CD4-positive, alpha-beta T cell (primary cell): Measurements from ENCODE around the gene PDGFRB. TPM values are rescaled to one million over a fixed set of nuclear protein-coding genes. Genes with fewer than 3 reads are reported as not detected.

Source experiments
- ATAC-seq: fragments of 200-7000 bp; cut with Tn5 transposase; one replicate; pipeline ENCODE4 v1.10.0; 2022; ENCODE audit warnings: mild to moderate bottlenecking; ENCODE audit not compliant: poor library complexity
- CTCF ChIA-PET: fragments of 350-600 bp; sonication (Branson Sonifier 250); formaldehyde crosslinking; loops from one replicate; lab custom pipeline; 2021; ENCODE audit warnings: antibody characterized with exemption, inconsistent platforms; lab: Charles Lee
- POLR2A ChIA-PET: fragments of 350-600 bp; sonication (Branson Sonifier 250); formaldehyde crosslinking; loops from one replicate; lab custom pipeline; 2021; ENCODE audit warnings: antibody characterized with exemption, inconsistent platforms; lab: Charles Lee
- DNase-seq, 14 experiments: peaks; one replicate each; pipeline ENCODE4 v3.0.0-alpha.2; 2013 to 2020; ENCODE audit warnings: mixed read lengths in 2 of 14
- H3K27ac ChIP-seq, 2 donors: one replicate each; pipeline versions ENCODE4 v1.5.1 to v1.7.0; 2013; ENCODE audit warnings: low read length in 2 of 2, low read depth in 1 of 2, mild to moderate bottlenecking in 1 of 2
- H3K27me3 ChIP-seq, 2 experiments: 1 replicate in 1 of 2; 2 replicates in 1 of 2; pipeline versions ENCODE4 v1.6.1 to v1.7.0; 2013; ENCODE audit warnings: low read length in 2 of 2, control low read depth in 1 of 2, mild to moderate bottlenecking in 1 of 2, moderate library complexity in 1 of 2; ENCODE audit not compliant: insufficient read depth in 2 of 2, control insufficient read depth in 1 of 2
- H3K36me3 ChIP-seq: one replicate; pipeline ENCODE4 v1.6.1; 2013; ENCODE audit warnings: low read length, control low read depth; ENCODE audit not compliant: insufficient read depth
- H3K4me1 ChIP-seq: one replicate; pipeline ENCODE4 v1.6.1; 2013; ENCODE audit warnings: low read length, control low read depth; ENCODE audit not compliant: insufficient read depth
- H3K4me3 ChIP-seq: one replicate; pipeline ENCODE4 v1.5.1; 2013; ENCODE audit warnings: mild to moderate bottlenecking, low read length, moderate library complexity
- H3K9me3 ChIP-seq, 2 experiments: 1 replicate in 1 of 2; 2 replicates in 1 of 2; pipeline versions ENCODE4 v1.6.1 to v1.7.0; 2013; ENCODE audit warnings: low read length in 2 of 2, mild to moderate bottlenecking in 2 of 2, control low read depth in 1 of 2, moderate library complexity in 1 of 2; ENCODE audit not compliant: control insufficient read depth in 1 of 2, insufficient read depth in 1 of 2
- H3K27ac Mint-ChIP-seq: one replicate; pipeline ENCODE4 v1.8.0; 2020; ENCODE audit warnings: mixed read lengths
- H3K27me3 Mint-ChIP-seq: one replicate; pipeline ENCODE4 v1.8.0; 2021; ENCODE audit warnings: mixed read lengths
- H3K36me3 Mint-ChIP-seq: one replicate; pipeline ENCODE4 v1.8.0; 2021; ENCODE audit warnings: low read depth, mixed read lengths
- H3K4me1 Mint-ChIP-seq: one replicate; pipeline ENCODE4 v1.8.0; 2021; ENCODE audit warnings: low read depth, mixed read lengths
- H3K4me3 Mint-ChIP-seq: one replicate; pipeline ENCODE4 v1.8.0; 2020; ENCODE audit warnings: mild to moderate bottlenecking, mixed read lengths
- H3K9me3 Mint-ChIP-seq: one replicate; pipeline ENCODE4 v1.8.0; 2020; ENCODE audit warnings: mixed read lengths
- intact Hi-C, 2 experiments: fragments of 100-400 bp; cut with DNase I in 1 of 2; cut with micrococcal nuclease in 1 of 2; formaldehyde crosslinking; loops; one replicate each; pipeline versions ENCODE4 v1.15.1 to v1.9.0; 2023 to 2025; cut with DNase I, micrococcal nuclease
- total RNA-seq, 174 experiments: library from RNA in 2 of 174; stranded (reverse) in 2 of 174; gene quantifications; one replicate each; pipeline ENCODE4 v1.2.3 and lab custom pipeline; 2021 to 2026
- TF ChIP-seq, protein P1 (sequence below): fragments of 200-600 bp; IDR thresholded peaks from one replicate; pipeline ENCODE4 v1.8.0; 2022; ENCODE audit warnings: antibody characterized with exemption, mild to moderate bottlenecking

PDGFRB gene
- total RNA-seq, 2 experiments from 2014 or later: not detected

DNA sequence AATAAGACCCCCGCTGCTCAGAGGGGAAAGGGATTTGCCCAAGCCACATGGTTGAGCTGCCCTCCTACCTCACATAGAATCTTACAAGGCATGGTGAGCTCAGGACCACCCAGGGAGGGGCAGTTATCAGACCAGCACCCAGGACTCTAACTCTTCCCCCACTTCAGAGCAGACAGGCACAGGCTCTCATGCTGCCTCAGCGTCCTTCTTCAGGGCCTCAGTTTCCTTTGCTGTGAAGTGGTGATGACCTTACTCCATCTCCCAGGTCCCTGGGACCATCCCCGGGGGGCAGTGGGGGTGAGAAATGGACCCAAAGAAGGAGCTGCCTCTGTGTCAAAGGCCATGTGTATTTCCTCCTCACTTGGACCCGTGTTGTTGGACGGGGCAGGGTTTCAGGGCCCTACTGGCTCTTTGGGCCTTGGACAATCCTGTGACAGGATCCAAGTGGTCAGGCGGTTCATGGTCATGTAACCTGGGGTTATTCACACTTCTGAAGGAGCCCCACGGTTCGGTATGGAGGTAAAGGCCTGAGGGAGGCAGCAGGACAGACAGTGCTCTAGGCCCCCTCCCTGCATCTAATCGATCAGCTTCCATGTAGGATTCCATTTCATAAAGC is 37.6 kb downstream of the PDGFRB start:
- no peaks in the 10 kb centered on the region for H3K4me1 Mint-ChIP-seq
- intact Hi-C loops: no loop called here
- H3K9me3 ChIP-seq: no peaks in the 10 kb centered on the region
- no peaks in the 10 kb centered on the region for H3K27me3 Mint-ChIP-seq
- ChIA-PET POLR2A (no interaction called here), CTCF (no interaction called here)
- no peaks in the 10 kb centered on the region for H3K36me3 ChIP-seq
- DNase-seq: peak in 1 of 14 experiments; percentile 16
- H3K9me3 Mint-ChIP-seq: no peaks in the 10 kb centered on the region
- TF ChIP-seq, protein P1, sequence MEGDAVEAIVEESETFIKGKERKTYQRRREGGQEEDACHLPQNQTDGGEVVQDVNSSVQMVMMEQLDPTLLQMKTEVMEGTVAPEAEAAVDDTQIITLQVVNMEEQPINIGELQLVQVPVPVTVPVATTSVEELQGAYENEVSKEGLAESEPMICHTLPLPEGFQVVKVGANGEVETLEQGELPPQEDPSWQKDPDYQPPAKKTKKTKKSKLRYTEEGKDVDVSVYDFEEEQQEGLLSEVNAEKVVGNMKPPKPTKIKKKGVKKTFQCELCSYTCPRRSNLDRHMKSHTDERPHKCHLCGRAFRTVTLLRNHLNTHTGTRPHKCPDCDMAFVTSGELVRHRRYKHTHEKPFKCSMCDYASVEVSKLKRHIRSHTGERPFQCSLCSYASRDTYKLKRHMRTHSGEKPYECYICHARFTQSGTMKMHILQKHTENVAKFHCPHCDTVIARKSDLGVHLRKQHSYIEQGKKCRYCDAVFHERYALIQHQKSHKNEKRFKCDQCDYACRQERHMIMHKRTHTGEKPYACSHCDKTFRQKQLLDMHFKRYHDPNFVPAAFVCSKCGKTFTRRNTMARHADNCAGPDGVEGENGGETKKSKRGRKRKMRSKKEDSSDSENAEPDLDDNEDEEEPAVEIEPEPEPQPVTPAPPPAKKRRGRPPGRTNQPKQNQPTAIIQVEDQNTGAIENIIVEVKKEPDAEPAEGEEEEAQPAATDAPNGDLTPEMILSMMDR: no peak
- no peak for ATAC-seq
- H3K27ac Mint-ChIP-seq: no peak overlapping the region
- no peak overlapping the region for H3K4me3 ChIP-seq
- H3K4me3 Mint-ChIP-seq: no peak overlapping the region
- no peak overlapping the region for H3K27ac ChIP-seq
- no peaks in the 10 kb centered on the region for H3K4me1 ChIP-seq
- no peaks in the 10 kb centered on the region for H3K36me3 Mint-ChIP-seq
- H3K27me3 ChIP-seq: no peaks in the 10 kb centered on the region

DNA sequence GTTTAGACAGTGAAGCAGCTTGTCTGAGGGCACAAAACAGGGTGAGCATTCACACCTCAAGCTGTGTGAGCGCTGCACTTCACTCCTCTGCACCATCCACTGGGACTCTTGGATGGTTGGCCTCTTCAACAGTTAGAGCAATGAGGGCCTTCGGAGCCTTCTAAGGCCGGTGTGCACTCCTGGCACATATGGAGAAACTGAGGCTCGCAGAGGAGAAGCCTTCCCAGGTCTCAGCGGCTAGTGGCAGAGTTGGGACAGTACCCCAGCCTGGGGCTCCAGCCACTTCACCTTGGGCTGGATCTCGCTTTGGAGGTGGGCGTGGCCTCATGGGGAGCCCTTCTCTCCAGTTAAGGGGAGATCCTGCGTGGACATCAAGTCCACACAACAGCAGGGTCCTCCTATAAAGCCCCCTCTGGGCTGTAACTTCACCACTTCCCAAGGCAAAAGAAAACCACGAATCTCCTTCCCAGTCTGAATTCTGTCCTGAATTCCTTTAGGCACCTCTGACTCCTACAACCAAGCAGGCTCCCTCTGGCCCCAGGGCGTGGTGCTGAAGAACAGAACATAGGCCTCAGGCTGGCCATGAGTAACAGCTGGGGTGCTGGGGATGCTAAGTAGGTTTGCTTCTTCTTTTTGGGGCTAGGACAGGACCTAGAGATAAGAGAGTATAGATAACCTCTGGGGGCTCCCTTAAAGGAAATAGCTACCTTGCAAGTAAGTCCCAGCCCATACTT is 38.8 kb downstream of the PDGFRB start:
- no peak overlapping the region for H3K27ac Mint-ChIP-seq
- H3K4me3 Mint-ChIP-seq: no peak overlapping the region
- H3K27me3 Mint-ChIP-seq: no peaks in the 10 kb centered on the region
- ChIA-PET CTCF (no interaction called here), POLR2A (no interaction called here)
- H3K27ac ChIP-seq: no peak overlapping the region
- H3K9me3 ChIP-seq: no peaks in the 10 kb centered on the region
- intact Hi-C loops: no loop called here
- no peaks in the 10 kb centered on the region for H3K4me1 ChIP-seq
- no peaks in the 10 kb centered on the region for H3K27me3 ChIP-seq
- ATAC-seq (no peak), DNase-seq (peak in 1 of 14 experiments; percentile 12)
- TF ChIP-seq, protein P1: no peak
- H3K9me3 Mint-ChIP-seq: no peaks in the 10 kb centered on the region
- H3K36me3 Mint-ChIP-seq: no peaks in the 10 kb centered on the region
- no peaks in the 10 kb centered on the region for H3K4me1 Mint-ChIP-seq
- no peaks in the 10 kb centered on the region for H3K36me3 ChIP-seq
- no peak overlapping the region for H3K4me3 ChIP-seq

DNA sequence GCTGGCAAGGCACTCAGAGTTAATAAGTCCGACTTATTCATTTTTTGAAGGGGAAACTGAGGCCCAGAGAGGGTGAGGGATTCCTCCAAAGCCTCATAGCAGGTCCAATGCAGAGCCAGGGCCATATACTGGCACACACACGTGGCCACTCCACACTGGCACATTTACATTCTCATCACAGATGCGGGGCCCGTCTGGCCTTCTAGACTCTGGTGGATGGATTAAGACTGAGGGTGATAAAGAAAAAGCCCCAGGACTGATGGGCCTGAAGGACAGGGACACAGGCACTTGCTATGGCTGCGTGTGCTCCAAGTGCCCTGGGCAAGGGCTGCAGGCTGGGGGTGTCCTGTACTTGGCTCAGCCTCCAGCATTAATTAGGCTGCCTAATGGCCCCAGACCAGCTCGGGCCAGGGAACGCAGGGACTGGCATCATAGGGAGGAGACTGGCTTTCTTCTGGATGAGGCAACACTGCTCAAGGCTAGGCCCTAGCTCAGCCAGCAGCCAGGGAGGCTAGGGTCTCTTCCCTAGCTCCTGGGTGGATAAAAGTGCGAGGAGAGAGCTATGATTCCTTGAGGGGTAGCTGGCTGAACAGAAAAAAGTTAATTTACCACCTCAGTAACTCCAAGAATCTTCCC is 40.8 kb downstream of the PDGFRB start:
- ChIA-PET POLR2A (no interaction called here), CTCF (no interaction called here)
- Histone ChIP-seq H3K4me1 (no peaks in the 10 kb centered on the region), H3K36me3 (no peaks in the 10 kb centered on the region), H3K9me3 (no peaks in the 10 kb centered on the region), H3K4me3 (no peak overlapping the region), H3K27ac (no peak overlapping the region), H3K27me3 (no peaks in the 10 kb centered on the region)
- Mint-ChIP-seq H3K4me1 (no peaks in the 10 kb centered on the region), H3K27me3 (no peaks in the 10 kb centered on the region), H3K4me3 (no peak overlapping the region), H3K9me3 (no peaks in the 10 kb centered on the region), H3K36me3 (no peaks in the 10 kb centered on the region), H3K27ac (no peak overlapping the region)
- intact Hi-C loops: no loop called here
- DNase-seq (peak in 2 of 14 experiments; percentile 2 to 11), ATAC-seq (no peak)
- TF ChIP-seq, protein P1: no peak
